NCI-H524 (cell line): ENCODE measurements around the gene UST.
"Not testable (repeated sequence)": the region's sequence is repeated elsewhere in the genome, so short reads cannot be mapped to it uniquely, and the experiment has no call there.

Experiments used
- DNase-seq, 2 experiments: peaks; one replicate each; lab custom pipeline; 2025; lab: John Stamatoyannopoulos, UW

UST gene

DNA sequence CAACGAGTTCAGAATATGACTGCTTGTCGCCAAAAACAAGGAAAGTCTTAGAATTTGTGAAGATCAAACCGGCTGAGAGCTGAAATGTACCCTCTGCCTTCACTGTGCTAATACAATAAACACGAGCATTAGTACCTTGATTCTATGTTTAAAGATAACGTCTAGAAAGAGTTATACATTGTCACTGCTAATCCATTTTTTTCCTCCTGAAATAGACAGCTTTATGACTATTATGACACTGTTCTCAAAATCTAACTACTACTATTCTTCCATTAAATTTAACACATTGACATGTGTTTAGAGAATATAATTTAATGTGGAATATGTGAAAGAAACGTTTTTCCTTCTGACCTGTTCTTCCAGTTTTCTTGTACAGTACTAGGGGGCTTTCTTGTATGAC is 204.8 kb downstream of the UST start:
- DNase-seq = no peak

- no peak for DNase-seq
These were observed 205.6 kb downstream of the UST start for GRCh38 chr6:148952147-148953035.

DNA sequence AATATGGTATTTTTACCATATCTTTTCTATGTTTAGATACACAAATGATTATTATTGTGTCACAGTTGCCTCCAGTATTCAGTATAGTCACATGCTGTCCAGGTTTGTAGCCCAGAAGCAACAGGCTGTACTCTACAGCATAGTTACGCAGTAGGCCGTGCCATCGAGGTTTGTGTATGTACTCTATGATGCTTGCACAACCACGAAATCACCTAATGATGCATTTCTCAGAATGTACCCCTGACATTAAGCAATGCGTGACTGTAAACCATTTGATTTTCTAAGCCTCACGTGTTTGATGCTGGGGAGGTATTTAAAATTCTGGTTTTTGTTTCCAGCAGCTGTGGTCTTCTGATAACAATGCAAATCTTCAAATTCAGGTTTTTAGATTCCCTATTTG is 207.6 kb downstream of the UST start:
- DNase-seq = no peak

DNA sequence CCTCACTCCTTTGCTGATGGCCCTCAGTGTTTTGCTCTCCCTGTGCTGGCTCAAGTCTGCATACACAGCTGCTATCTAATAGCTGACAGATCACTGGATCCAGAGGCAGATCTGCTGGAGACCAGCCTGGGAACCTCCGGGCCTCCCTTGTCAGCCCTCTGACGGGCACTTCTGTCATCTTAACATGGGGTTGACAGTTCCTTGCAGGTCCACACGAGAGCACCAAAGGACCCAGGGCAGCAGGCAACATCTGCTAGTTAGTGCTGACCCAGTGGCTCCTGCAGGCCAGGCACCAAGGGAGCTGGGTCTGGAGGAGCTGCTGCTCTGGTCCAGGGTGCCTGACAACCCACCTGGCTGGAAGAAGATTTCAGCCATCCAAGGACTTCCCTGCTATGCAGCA is 208.1 kb downstream of the UST start:
- DNase-seq = no peak

DNA sequence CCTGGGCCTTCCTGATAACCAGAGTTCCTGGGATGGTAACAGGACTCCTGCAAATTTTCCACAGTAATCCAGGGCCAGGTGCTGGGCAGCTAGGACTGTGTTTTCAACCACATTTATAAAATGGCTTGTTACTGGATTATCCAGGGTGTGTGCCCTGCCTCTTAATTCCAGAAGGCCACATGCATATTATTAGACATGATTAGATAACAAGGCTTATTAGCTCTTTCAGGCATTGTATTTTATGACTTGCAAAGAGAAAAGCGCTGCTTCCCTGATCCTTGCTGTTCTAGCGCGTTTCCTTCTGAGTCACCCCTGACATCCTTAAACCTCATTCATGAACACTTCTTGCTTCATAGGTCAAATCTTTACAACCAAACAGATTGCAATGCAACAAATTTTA is 208.6 kb downstream of the UST start:
- no peak for DNase-seq

- DNase-seq = not testable (repeated sequence)
These were observed 209.3 kb downstream of the UST start for GRCh38 chr6:148956163-148956562.

DNA sequence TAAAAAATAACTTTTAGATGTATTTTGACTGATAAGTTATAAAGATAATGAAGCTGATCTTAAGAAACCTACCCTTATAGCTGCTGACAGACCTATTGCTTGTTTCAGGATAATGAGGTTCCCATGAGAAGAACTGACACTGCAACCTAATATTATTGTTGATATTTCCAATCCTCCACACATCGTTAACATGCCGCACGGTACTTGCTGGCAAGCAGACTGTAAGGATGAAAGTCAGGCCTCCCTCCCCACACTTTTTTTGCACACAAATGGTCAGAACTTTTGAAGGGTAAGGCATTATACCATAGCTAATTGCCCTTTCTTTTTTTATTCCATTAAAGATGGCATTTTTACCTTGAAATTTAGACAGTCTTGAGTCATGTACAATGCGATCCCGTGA is 210.9 kb downstream of the UST start:
- no peak for DNase-seq

GRCh38 chr6:148959008-148959407 is 212.2 kb downstream of the UST start:
- peak in 1 of 2 experiments; percentile 34 for DNase-seq

GRCh38 chr6:148959501-148959900 is 212.7 kb downstream of the UST start:
- DNase-seq = no peak

DNA sequence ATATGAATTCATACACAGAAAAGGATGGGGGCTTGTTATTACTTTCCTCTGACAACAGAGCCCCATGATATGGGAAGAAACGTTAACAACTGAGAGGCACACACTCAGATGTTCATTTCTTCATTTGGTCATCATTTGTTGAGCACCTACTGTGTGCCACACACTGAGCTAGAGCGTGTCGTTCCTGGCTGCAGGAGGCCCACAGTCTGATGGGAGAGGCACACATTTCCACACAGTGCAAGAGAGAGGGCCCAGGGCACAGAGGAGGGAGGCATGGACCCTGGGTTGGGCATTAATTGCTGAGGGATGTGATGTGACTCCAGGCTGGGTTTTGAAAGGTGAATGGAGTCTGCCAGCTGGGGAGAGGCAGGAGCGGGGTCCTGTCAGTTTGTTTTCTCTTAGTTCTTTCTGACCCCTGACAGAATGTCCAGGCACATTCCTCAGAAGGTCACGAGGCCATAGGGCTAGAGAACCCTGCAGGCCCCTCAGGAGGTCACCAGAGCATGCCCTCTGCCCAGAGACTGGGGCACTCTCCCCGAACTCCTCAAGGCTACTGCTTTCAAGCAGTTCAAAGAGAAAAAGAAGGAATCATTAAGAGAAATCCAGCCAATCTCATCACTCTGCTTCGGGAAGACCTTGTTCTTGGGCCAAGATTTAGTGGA is 216.2 kb downstream of the UST start:
- DNase-seq = no peak

GRCh38 chr6:148963738-148964137 is 216.9 kb downstream of the UST start:
- no peak for DNase-seq

- DNase-seq = no peak
These were observed 217.6 kb downstream of the UST start for GRCh38 chr6:148964467-148964866.

- no peak for DNase-seq
These were observed 218.5 kb downstream of the UST start for GRCh38 chr6:148965287-148965686.

DNA sequence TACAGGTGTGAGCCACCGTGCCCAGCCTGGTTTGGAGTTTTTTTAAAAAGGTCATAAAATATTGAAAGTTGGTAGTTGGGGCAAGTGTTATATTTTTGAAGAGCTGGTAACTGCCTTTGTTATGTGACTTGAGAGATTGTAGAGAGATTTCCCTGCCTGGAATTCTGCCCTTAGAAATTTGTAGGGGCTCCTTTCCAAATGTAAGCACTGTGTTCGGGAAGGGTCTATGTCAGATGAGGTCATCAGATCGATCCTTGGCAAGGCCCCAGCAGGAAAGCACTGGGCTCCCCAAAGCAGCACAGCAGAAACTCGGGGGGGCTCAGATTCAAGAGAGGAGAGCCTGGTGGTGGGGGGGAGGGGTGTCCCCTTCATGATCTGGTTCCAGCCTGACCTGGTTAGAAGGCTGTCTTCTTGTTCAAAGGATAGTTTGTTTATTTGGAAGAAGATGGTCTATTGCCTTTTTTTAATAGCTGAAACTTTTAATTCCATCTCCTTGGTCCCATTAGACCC is 220.2 kb downstream of the UST start:
- no peak for DNase-seq

DNA sequence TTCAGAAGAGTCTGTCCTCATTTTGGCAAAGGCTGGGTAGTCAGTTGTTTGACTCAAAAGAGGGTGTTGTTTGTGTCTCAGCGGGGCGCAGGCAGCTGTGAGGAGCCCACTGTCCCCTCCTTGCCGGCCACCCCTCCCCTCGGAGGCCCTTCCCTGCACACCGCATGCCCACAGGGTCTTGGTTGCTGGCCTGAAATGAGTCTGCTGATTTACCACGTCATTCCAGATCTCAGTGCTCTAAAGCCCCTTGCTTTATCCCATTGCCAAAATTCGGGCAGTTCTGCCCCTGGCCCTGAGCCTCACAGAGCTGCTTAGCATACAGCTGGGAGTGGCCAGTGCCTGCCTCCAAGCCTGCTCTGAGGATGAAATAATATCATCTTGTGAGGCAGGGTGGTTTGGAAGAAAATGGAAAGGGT is 220.7 kb downstream of the UST start:
- DNase-seq = no peak

GRCh38 chr6:148968771-148969602 is 222.2 kb downstream of the UST start:
- DNase-seq = no peak

GRCh38 chr6:148969603-148970061 is 222.8 kb downstream of the UST start:
- no peak for DNase-seq

- DNase-seq = no peak
These were observed 224.4 kb downstream of the UST start for GRCh38 chr6:148971031-148971927.

GRCh38 chr6:148972481-148972880 is 225.7 kb downstream of the UST start:
- DNase-seq = peak; percentile 68 to 85

- DNase-seq = peak; percentile 19 to 34
These were observed 226.8 kb downstream of the UST start for GRCh38 chr6:148973538-148974208.

DNA sequence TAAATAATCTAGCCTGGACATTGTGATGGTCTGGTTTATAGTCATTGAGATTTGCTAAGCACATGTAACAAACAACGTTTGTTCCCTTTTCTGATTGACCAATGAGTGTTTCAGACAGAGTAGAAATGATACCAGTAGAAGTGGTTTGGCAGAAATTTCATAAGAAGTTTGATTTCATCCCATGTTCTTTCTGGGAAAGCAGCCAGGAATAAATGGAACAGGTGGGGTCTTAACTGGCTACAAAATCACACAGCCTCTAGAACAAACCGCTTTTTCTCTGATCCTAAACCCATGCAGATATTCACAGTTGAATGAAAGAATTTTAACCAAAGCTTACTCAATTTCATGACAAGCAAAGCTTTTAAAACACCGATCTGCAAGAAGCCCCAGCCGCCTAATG is 227.5 kb downstream of the UST start:
- no peak for DNase-seq
